Caco-2 (cell line): Measurements from ENCODE around the gene METTL26. TPM values are rescaled to one million over a fixed set of nuclear protein-coding genes. Genes with fewer than 3 reads are reported as not detected.

Source experiments
- BruUV-seq: library from RNA; stranded (reverse); fragments of 400-500 nt; replicated peaks from 2 replicates; lab custom pipeline; 2021; lab: Mats Ljungman, UMichigan
- CTCF ChIA-PET: fragments of 300-600 bp; sonication (Branson Sonifier 250); formaldehyde crosslinking; loops from one replicate; lab custom pipeline; 2022; ENCODE audit warnings: antibody characterized with exemption; lab: Charles Lee
- POLR2A ChIA-PET: fragments of 300-600 bp; sonication (Branson Sonifier 250); formaldehyde crosslinking; loops from one replicate; lab custom pipeline; 2022; ENCODE audit warnings: antibody characterized with exemption; lab: Charles Lee
- DNase-seq, 2 experiments: peaks; one replicate each; pipeline versions ENCODE4 v3.0.0 to v3.0.0-alpha.2; 2020 to 2022
- H3K27me3 ChIP-seq: replicated peaks from 2 replicates; pipeline ENCODE4 v1.6.0; 2011; ENCODE audit warnings: low read length; ENCODE audit not compliant: control insufficient read depth, insufficient read depth
- H3K36me3 ChIP-seq: 2 replicates; pipeline ENCODE4 v1.5.1; 2011; ENCODE audit warnings: low read length; ENCODE audit not compliant: control insufficient read depth, insufficient read depth
- H3K4me1 ChIP-seq: fragments of 250-450 bp; sonication (Bioruptor Pico); 2 replicates; pipeline ENCODE4 v1.5.1; 2020; ENCODE audit warnings: mild to moderate bottlenecking
- H3K4me3 ChIP-seq: 2 replicates; pipeline ENCODE4 v1.5.1; 2011; ENCODE audit warnings: low read depth, mild to moderate bottlenecking, control low read depth, low read length
- H3K9me3 ChIP-seq: fragments of 250-450 bp; sonication (Bioruptor Pico); 2 replicates; pipeline ENCODE4 v1.5.1; 2020; ENCODE audit warnings: mild to moderate bottlenecking, moderate library complexity
- H3K27ac Mint-ChIP-seq: one replicate; pipeline ENCODE4 v1.8.0; 2022; ENCODE audit warnings: mixed read lengths; ENCODE audit not compliant: unreplicated experiment
- H3K27me3 Mint-ChIP-seq: one replicate; pipeline ENCODE4 v1.8.0; 2022; ENCODE audit warnings: mixed read lengths; ENCODE audit not compliant: insufficient read depth, unreplicated experiment
- H3K36me3 Mint-ChIP-seq: one replicate; pipeline ENCODE4 v1.8.0; 2022; ENCODE audit warnings: mild to moderate bottlenecking, mixed read lengths; ENCODE audit not compliant: insufficient read depth, unreplicated experiment
- H3K4me1 Mint-ChIP-seq: one replicate; pipeline ENCODE4 v1.8.0; 2022; ENCODE audit warnings: low read depth, mixed read lengths; ENCODE audit not compliant: unreplicated experiment
- H3K4me3 Mint-ChIP-seq: one replicate; pipeline ENCODE4 v1.8.0; 2022; ENCODE audit warnings: mild to moderate bottlenecking, moderate library complexity, mixed read lengths; ENCODE audit not compliant: unreplicated experiment
- H3K9me3 Mint-ChIP-seq: one replicate; pipeline ENCODE4 v1.8.0; 2022; ENCODE audit warnings: mixed read lengths; ENCODE audit not compliant: unreplicated experiment
- intact Hi-C: fragments of 100-400 bp; cut with micrococcal nuclease; formaldehyde crosslinking; loops from one replicate; pipeline ENCODE4 v1.10.0; 2022; ENCODE audit not compliant: unreplicated experiment
- total RNA-seq: library from RNA; stranded (reverse); gene quantifications from 2 replicates; pipeline ENCODE4 v1.2.3, GENCODE V29; 2022
- TF ChIP-seq, protein P1 (sequence below), 2 experiments: fragments of 200-600 bp in 1 of 2; IDR thresholded peaks; 1 replicate in 1 of 2; 2 replicates in 1 of 2; pipeline versions ENCODE4 v1.5.1 to v1.8.0; 2011 to 2022; ENCODE audit warnings: antibody characterized with exemption in 1 of 2, control low read depth in 1 of 2, inconsistent platforms in 1 of 2, low read depth in 1 of 2, low read length in 1 of 2, mild to moderate bottlenecking in 1 of 2, moderate library complexity in 1 of 2; ENCODE audit not compliant: insufficient read depth in 1 of 2, severe bottlenecking in 1 of 2, unreplicated experiment in 1 of 2

Gene METTL26
- total RNA-seq, 1 experiment from 2014 or later, result 67.4 TPM

DNA sequence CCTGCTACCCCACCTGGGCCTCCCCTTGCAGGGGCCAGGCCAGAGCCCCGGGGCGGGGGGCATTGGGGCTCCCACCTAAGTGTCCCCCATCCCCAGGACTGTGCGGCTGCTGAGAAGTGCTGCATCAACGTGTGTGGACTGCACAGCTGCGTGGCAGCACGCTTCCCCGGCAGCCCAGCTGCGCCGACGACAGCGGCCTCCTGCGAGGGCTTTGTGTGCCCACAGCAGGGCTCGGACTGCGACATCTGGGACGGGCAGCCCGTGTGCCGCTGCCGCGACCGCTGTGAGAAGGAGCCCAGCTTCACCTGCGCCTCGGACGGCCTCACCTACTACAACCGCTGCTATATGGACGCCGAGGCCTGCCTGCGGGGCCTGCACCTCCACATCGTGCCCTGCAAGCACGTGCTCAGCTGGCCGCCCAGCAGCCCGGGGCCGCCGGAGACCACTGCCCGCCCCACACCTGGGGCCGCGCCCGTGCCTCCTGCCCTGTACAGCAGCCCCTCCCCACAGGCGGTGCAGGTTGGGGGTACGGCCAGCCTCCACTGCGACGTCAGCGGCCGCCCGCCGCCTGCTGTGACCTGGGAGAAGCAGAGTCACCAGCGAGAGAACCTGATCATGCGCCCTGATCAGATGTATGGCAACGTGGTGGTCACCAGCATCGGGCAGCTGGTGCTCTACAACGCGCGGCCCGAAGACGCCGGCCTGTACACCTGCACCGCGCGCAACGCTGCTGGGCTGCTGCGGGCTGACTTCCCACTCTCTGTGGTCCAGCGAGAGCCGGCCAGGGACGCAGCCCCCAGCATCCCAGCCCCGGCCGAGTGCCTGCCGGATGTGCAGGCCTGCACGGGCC, 3.4 kb downstream of the METTL26 start:
- no peak overlapping the region for H3K27ac Mint-ChIP-seq
- BruUV-seq, result no TSS peak
- no peak overlapping the region for H3K4me3 Mint-ChIP-seq
- no peaks in the 10 kb centered on the region for H3K9me3 Mint-ChIP-seq
- intact Hi-C loops, result no loop called here
- no peaks in the 10 kb centered on the region for H3K4me1 Mint-ChIP-seq
- Histone ChIP-seq H3K4me1 (peaks cover 10% of the 10 kb centered on the region), H3K36me3 (no peaks in the 10 kb centered on the region), H3K4me3 (no peak overlapping the region), H3K27me3 (no peaks in the 10 kb centered on the region), H3K9me3 (no peaks in the 10 kb centered on the region)
- no peak for DNase-seq
- TF ChIP-seq, protein P1, sequence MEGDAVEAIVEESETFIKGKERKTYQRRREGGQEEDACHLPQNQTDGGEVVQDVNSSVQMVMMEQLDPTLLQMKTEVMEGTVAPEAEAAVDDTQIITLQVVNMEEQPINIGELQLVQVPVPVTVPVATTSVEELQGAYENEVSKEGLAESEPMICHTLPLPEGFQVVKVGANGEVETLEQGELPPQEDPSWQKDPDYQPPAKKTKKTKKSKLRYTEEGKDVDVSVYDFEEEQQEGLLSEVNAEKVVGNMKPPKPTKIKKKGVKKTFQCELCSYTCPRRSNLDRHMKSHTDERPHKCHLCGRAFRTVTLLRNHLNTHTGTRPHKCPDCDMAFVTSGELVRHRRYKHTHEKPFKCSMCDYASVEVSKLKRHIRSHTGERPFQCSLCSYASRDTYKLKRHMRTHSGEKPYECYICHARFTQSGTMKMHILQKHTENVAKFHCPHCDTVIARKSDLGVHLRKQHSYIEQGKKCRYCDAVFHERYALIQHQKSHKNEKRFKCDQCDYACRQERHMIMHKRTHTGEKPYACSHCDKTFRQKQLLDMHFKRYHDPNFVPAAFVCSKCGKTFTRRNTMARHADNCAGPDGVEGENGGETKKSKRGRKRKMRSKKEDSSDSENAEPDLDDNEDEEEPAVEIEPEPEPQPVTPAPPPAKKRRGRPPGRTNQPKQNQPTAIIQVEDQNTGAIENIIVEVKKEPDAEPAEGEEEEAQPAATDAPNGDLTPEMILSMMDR (IDR thresholded peaks at IDR 0.05; ENCODE audit: insufficient read depth in 1 of 2, low read depth in 1 of 2, low read length in 1 of 2, severe bottlenecking in 1 of 2, unreplicated experiment in 1 of 2), result no peak
- H3K27me3 Mint-ChIP-seq, result no peaks in the 10 kb centered on the region
- POLR2A ChIA-PET, result interaction anchor here (0.5 kb wide), 1 partner anchor 75 kb away, joined by 3 read pairs; no protein-coding TSS in a partner anchor
- CTCF ChIA-PET, result no interaction called here
- peaks cover 32% of the 10 kb centered on the region for H3K36me3 Mint-ChIP-seq

DNA sequence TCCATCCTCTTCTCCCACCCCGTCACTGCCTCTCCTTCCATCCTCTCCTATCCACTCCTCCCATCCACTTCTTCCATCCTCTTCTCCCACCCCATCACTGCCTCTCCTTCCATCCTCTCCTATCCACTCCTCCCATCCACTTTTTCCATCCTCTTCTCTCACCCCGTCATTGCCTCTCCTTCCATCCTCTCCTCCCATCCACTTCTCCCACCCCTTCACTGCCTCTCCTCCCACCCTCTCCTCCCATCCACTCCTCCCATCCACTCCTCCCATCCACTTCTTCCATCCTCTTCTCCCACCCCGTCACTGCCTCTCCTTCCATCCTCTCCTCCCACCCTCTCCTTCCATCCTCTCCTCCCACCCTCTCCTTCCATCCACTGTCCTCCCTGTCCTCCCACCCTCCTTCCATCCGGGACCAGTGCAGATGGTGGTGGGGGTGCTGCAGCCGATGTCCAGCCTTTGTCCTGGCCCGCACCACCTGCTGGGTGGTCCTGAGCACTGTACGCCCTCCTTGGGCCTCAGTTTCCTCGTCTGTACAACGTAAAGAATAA, 4.2 kb downstream of the METTL26 start:
- Histone ChIP-seq H3K4me3 (no peak overlapping the region), H3K36me3 (no peaks in the 10 kb centered on the region), H3K4me1 (peaks cover 6% of the 10 kb centered on the region; the same call in 1 of the 2 replicates), H3K9me3 (no peaks in the 10 kb centered on the region), H3K27me3 (no peaks in the 10 kb centered on the region)
- H3K36me3 Mint-ChIP-seq, result peaks cover 36% of the 10 kb centered on the region
- no TSS peak for BruUV-seq
- H3K4me3 Mint-ChIP-seq, result no peak overlapping the region
- H3K4me1 Mint-ChIP-seq, result no peaks in the 10 kb centered on the region
- H3K9me3 Mint-ChIP-seq, result no peaks in the 10 kb centered on the region
- ChIA-PET CTCF (no interaction called here), POLR2A (no interaction called here)
- intact Hi-C loops, result no loop called here
- no peak overlapping the region for H3K27ac Mint-ChIP-seq
- no peak for DNase-seq
- no peaks in the 10 kb centered on the region for H3K27me3 Mint-ChIP-seq
- TF ChIP-seq, protein P1 (IDR thresholded peaks at IDR 0.05; ENCODE audit: insufficient read depth in 1 of 2, low read depth in 1 of 2, low read length in 1 of 2, severe bottlenecking in 1 of 2, unreplicated experiment in 1 of 2), result no peak

DNA sequence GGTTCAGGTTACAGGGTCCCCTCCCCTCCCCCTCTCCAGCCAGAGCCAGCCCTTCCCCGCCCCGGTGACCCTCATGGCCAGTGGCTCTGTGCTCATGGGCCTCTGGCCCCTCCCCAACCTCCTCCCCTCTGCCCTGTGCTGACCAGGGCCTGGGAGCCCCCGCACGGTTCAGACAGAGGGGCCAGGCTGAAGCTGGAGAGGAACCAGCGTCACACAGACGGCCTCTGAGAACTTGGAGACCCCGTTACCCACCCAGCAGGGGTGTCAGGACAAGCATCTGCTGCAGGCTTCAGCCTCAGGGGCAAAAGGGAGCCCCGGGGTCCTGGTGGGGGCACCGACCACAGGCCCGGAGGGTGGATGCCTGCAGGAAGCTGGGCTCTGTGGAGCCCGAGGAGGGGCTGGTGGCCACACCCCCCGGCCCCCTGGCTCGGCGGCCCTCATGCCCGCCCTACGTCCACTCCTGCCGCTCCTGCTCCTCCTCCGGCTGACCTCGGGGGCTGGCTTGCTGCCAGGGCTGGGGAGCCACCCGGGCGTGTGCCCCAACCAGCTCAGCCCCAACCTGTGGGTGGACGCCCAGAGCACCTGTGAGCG, 5.2 kb downstream of the METTL26 start, which contains the start of gene WFIKKN1:
WFIKKN1 (plus strand) TSS at position 171 of the 591 bp plus-strand sequence; CDS start at position 440, 269 bp downstream.
- Mint-ChIP-seq H3K27me3 (no peaks in the 10 kb centered on the region), H3K9me3 (no peaks in the 10 kb centered on the region), H3K4me3 (no peak within 1 kb of the TSS), H3K27ac (no peak within 1 kb of the TSS), H3K4me1 (no peaks in the 10 kb centered on the region), H3K36me3 (peaks cover 27% of the 10 kb centered on the region)
- Histone ChIP-seq H3K27me3 (no peaks in the 10 kb centered on the region), H3K9me3 (no peaks in the 10 kb centered on the region), H3K4me3 (no peak within 1 kb of the TSS), H3K36me3 (no peaks in the 10 kb centered on the region), H3K4me1 (peaks cover 6% of the 10 kb centered on the region; the same call in 1 of the 2 replicates)
- no TSS peak for BruUV-seq
- no peak for DNase-seq
- ChIA-PET CTCF (interaction anchor here (0.5 kb wide), 1 partner anchor 37 kb away, joined by 5 read pairs; no protein-coding TSS in a partner anchor), POLR2A (no interaction called here)
- TF ChIP-seq, protein P1 (IDR thresholded peaks at IDR 0.05; ENCODE audit: insufficient read depth in 1 of 2, low read depth in 1 of 2, low read length in 1 of 2, severe bottlenecking in 1 of 2, unreplicated experiment in 1 of 2), result no peak
- intact Hi-C loops, result no loop called here
